ENCODE measurements around the gene LPGAT1.

GRCh38 chr1:211812584-211812983, 18.0 kb downstream of the LPGAT1 start:
- TF ChIP-seq CTCF (IDR thresholded peaks at IDR 0.05): no peak
- TF ChIP-seq POLR2A (IDR thresholded peaks at IDR 0.05): no peak
